HepG2 (cell line): ENCODE results near the gene PPP2R5C.

ENCODE experiments used
- FOSL1 ChIP-seq: sonication (generic); formaldehyde crosslinking; IDR thresholded peaks from 2 replicates; pipeline ENCODE4 v1.9.0; 2021; ENCODE audit warnings: missing genetic modification reagents, borderline replicate concordance
- MXI1 ChIP-seq: IDR thresholded peaks from 3 replicates; pipeline ENCODE4 v1.6.1; 2012; ENCODE audit warnings: low read depth, low read length, inconsistent platforms, borderline replicate concordance
- POLR2AphosphoS2 ChIP-seq: IDR thresholded peaks from 2 replicates; pipeline ENCODE4 v1.6.1; 2011; ENCODE audit warnings: low read depth, low read length, improper control_type of control experiment
- ZFP41 ChIP-seq: sonication (generic); formaldehyde crosslinking; IDR thresholded peaks from 2 replicates; pipeline ENCODE4 v1.4.0; 2020; ENCODE audit warnings: mild to moderate bottlenecking, missing genetic modification reagents, borderline replicate concordance
- ZNF619 ChIP-seq: sonication (generic); formaldehyde crosslinking; IDR thresholded peaks from 2 replicates; pipeline ENCODE4 v1.4.0; 2020; ENCODE audit warnings: mild to moderate bottlenecking, missing genetic modification reagents
- TF ChIP-seq, protein P1 (sequence below): sonication (generic); formaldehyde crosslinking; IDR thresholded peaks from 2 replicates; pipeline ENCODE4 v1.5.0; 2020; ENCODE audit warnings: mild to moderate bottlenecking, missing genetic modification reagents, moderate library complexity

DNA sequence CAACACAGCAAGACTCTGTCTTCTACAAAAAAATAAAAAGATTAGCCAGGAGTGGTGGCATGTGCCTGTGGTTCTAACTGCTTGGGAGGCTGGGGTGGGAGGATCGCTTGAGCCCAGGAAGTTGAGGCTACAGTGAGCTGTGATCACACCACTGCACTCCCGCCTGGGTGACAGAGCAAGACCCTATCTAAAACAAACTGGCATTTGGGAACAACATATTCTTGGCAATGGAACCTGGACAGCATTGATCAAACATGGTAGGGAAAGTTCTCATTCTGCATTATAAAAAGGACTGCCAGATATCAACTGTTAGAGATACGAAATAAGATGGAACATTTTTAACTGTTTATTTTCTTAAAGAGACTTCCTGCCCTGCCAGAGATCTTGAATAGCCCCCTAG is 81.5 kb downstream of the PPP2R5C start:
- TF ChIP-seq POLR2AphosphoS2 (no peak), MXI1 (no peak), FOSL1 (CRISPR knock-in tag) (no peak), ZFP41 (CRISPR knock-in tag) (no peak), ZNF619 (CRISPR knock-in tag) (no peak)
- TF ChIP-seq, protein P1, sequence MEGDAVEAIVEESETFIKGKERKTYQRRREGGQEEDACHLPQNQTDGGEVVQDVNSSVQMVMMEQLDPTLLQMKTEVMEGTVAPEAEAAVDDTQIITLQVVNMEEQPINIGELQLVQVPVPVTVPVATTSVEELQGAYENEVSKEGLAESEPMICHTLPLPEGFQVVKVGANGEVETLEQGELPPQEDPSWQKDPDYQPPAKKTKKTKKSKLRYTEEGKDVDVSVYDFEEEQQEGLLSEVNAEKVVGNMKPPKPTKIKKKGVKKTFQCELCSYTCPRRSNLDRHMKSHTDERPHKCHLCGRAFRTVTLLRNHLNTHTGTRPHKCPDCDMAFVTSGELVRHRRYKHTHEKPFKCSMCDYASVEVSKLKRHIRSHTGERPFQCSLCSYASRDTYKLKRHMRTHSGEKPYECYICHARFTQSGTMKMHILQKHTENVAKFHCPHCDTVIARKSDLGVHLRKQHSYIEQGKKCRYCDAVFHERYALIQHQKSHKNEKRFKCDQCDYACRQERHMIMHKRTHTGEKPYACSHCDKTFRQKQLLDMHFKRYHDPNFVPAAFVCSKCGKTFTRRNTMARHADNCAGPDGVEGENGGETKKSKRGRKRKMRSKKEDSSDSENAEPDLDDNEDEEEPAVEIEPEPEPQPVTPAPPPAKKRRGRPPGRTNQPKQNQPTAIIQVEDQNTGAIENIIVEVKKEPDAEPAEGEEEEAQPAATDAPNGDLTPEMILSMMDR (CRISPR knock-in tag), result no peak
